HG03571 (cell line): Measurements from ENCODE around the gene TP53I11.

Source experiments
- ATAC-seq: cut with Tn5 transposase; IDR thresholded peaks from one replicate; pipeline ENCODE4 v1.9.1; 2021; ENCODE audit not compliant: unreplicated experiment

The TP53I11 gene

GRCh38 chr11:44979543-44980399 is 29.1 kb upstream of the TP53I11 start:
- ATAC-seq, result no peak

DNA sequence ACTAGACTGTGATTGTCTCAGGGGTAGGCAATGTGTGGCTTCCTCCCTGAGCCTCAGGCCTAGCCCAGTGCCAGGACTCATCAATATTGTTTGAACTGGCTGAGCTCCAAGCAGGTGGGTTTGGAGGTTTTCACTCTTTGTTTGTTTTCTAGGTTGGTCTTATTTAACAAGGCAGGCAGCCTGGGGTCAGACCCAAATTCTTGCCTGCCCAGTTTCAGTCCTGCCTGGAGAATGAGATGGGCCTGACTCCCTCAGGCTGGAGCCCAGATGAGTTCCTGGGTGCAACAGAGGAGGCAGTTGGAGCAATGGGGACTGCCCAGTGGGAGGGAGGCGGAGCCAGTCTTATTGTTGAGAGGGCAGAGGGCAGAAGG is 28.3 kb upstream of the TP53I11 start:
- no peak for ATAC-seq

GRCh38 chr11:44978274-44978960 is 27.7 kb upstream of the TP53I11 start:
- ATAC-seq, result no peak

GRCh38 chr11:44977493-44977984 is 26.9 kb upstream of the TP53I11 start:
- no peak for ATAC-seq

GRCh38 chr11:44976576-44976975 is 25.9 kb upstream of the TP53I11 start:
- ATAC-seq, result no peak

DNA sequence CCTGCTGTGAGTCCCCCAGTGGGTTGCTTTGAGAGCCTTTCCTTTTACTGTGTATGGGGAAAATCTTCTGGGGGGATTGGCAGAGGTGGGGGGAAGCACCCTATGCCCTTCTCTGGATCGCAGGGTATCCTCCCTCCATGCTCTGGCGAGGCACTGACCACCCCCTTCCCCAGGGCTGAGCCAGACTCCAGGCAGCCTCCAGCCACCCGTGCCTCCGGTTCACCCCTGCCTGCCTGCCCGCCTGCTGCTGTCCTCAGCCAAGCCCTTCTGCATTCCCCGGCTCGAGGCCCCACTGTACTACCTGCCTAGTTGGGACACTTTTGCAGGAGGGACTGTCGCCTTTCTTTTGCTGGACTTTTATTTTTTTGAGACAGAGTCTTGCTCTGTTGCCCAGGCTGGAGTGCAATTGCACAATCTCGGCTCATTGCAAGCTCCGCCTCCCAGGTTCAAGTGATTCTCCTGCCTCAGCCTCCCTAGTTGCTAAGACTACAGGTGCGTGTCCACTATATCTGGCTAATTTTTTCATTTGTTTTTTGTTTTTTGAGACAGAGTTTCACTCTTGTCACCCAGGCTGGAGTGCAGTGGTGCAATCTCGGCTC is 23.8 kb upstream of the TP53I11 start:
- ATAC-seq, result no peak

DNA sequence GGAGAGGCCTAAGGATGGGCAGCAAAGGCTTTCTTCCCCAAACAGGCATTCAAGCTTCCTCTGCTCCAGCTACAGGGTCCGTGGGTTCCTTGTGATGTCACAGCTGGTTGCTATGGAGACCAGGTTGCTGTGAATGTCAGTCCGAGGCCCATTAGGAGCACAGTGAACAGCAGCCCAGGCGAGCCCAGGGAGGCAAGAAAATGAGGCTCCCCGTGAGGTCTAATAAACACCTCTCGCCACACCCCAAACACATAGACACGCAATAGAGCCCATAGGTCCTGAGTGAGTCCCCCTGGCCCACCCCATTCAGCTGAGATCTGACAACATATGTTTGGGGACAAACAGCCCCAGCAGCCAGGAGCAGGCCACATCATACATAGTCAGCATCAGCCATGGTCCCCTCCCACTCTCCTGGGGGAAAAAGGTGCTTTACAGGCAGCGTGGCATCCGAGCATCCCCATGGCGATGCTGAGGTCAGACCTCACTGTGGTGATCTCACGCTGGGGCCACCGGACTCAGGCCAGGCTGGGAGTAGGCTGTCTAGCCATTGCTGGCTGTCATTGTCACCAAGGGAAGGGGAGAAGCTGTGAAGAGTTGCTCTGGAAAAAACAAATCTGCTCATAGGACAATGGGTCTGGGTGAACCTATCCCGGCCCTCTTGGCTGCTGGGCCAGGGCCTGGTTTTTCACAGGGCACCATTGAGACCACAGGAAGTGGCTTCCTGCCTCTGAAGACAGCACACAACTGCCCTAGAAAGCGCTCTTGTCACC is 23.1 kb upstream of the TP53I11 start:
- ATAC-seq, result no peak

DNA sequence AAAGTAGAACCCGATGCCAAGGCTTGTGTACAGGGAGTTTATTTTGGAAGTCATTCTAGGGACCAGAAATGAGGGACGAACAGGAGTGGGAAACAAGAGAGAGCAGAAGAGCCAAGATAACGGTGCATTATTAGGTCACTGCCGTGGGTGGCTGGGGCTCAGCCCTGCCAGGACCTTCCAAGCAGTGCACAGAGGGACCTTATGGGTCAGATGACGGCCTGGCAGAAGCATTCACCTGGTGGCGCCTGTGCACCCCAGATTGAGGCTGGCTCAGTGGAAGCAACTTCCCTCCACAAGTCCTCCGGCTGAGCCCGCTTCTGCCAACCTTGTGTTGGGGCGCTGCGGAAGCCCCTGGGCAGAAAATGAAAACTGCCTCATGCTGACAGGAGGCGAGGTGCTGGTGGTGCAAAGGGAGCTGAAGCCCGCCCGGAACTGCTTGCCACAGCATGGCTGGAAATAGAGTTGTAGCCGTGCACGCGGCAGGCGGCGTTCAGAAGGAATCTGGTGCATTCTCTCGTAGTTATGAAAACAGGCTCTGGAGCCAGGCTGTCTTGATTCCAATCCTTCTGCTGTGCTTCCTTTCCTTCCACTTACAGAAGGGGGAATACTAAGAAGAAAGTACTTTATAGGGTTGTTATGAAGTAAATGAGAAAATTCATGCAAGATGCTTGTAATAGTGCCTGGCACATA is 22.2 kb upstream of the TP53I11 start:
- ATAC-seq, result no peak

GRCh38 chr11:44971185-44971584 is 20.5 kb upstream of the TP53I11 start:
- no peak for ATAC-seq

DNA sequence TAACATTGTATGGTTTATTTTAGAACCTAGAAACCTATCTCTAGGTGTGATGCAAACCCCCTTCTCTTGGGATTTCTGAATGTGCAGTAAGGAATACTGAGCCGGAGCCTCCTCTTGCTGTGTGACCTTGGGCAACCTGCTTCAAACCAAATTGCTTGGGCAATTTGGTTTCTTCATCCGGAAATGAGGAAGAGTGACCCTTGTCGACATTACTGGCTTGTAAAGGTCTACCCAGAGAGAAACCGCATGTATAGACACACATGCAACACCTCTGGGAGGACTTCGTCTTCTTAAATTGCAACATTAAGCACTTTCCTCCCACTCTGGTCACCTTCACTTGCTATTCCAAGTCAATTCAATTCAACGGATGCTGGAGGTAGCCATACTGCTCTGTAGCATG is 19.6 kb upstream of the TP53I11 start:
- no peak for ATAC-seq

DNA sequence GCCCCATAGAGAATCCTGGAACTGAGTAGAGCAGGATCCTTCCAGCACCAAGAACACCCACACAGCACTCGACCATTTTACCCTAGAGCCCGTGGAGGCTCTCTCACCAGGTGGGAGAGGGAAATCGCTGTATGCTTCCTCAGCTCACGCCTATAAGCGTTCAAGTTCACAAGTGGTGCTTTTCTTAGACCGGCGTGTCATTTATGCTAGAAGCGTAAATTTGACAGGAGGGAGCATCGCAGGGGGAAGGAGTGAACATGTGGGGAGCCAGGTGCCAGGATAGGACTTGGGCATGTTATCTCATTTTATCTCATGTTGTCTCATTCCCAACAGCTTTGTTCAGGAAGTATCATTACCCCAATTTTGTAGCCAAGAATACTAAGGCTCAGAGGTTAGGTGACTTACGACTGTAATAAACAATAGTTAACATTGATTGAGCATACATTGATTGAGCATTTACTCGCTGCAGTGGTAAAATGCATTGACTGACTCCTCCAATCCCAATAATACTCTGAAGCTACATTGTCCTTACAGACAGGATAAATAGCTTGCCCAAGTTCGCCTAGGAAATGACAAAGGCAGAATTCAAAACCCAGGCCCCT is 19.1 kb upstream of the TP53I11 start:
- ATAC-seq, result no peak

DNA sequence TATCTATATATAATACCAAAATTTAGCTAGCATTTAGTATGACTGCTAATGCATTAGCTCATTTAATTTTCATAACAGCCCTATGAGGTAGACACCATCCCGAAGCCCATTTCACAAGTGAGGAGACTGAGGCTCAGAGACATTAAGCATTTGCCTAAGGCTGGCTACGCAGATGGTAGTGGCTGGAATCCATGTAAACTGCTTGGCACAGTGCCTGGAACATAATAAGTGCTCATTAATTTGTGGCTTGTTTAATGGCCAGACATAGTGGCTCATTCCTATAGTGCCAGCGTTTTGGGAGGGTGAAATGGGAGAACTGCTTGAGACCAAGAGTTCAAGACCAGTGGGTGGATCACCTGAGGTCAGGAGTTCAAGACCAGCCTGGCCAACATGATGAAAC is 17.8 kb upstream of the TP53I11 start:
- no peak for ATAC-seq

DNA sequence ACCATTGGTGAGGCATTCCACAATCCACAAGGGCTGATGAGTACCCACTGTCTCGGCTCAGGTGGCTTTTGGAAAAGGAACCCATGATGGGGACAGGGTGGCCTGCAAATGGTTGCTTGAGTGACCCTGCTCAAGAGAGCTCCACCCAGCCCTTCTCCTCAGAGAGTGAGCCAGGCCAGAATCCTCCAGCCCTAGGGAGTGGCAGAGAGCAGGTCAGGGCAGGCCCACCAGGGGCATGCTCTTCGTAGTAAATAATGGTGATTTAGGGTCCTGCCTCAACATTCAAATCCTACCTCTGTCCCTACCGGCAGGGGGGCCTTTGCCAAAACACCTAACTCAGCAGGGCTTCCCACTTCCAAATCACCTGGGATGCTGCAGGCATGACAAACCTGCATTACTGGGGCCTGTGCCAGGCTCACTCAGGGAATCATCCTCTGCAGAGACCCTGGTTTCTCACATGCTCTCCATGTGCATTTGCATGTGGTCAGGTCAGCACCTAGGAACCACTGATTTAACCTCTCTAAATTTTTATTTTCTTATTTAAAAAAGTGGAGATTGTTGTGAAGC is 17.3 kb upstream of the TP53I11 start:
- no peak for ATAC-seq

- no peak for ATAC-seq
Measured at GRCh38 chr11:44966694-44967093, 16.0 kb upstream of the TP53I11 start.

DNA sequence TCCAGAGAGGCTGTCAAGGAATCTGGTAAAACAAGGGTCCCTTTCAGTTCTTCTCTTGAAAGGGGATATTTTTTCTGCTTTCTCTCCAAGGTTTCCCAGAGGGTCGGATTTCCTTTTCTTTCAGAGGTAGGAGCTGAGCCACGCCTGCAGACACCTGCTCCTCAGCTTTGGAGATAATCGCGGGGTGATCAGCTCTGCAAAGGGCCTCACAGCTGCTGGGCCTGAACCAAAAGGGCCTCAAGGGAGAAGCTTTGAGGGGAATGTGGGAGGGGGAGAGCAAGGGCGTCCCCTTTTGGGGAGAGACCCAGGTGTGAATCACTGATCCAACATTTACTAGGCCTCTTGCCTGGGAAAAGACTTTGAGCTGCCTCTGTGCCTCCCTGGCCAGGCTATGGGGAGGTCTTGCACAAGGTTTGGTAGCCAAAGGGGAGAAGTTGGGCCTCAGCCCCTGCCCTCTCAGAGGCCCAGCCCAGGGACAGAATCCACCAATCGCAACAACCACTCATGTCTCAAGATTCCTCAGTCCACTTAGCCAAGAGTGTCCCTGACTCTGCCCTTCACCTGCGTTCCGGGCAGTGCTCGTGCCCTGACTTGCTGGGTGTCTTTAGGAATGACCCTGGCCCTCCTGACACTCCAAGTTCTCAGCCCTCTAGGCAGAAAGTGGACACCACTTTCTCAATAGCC is 14.0 kb upstream of the TP53I11 start:
- no peak for ATAC-seq

DNA sequence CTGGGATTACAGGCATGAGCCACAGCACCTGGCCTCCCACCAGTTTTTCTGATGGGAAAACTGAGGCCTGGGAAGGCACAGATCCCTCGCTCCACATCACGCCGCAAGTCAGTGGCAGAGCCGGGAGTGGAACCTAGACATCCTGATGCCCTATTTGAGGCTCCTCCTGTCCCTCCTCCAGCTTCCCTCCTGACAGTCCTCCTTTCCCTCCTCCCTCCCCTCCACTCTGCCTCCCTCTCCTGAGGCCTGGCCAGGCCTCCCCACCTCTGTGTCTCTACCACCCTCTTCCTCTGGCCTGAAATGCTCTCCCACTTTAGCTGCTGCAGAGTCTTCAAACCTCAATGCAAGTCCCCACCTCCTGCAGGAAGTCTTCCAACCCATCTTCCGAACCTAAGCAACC is 13.3 kb upstream of the TP53I11 start:
- no peak for ATAC-seq

GRCh38 chr11:44963136-44963535 is 12.5 kb upstream of the TP53I11 start:
- ATAC-seq, result no peak

GRCh38 chr11:44962464-44962863 is 11.8 kb upstream of the TP53I11 start:
- ATAC-seq, result no peak

- ATAC-seq, result no peak
Measured at GRCh38 chr11:44960200-44960845, 9.6 kb upstream of the TP53I11 start.
